Uterus (tissue), 4 donors: ENCODE measurements around the gene PGC. TPM values are rescaled to one million over a fixed set of nuclear protein-coding genes. Genes with fewer than 3 reads are reported as not detected.

ENCODE experiments used
- DNase-seq, 2 donors: peaks; one replicate each; pipeline ENCODE4 v3.0.0-alpha.2; 2019 to 2020
- H3K27ac ChIP-seq, 2 donors: fragments of 200-600 bp; sonication (generic); 1 replicate in 1 of 2; 2 replicates in 1 of 2; pipeline ENCODE4 v1.5.1; 2016 to 2018
- H3K27me3 ChIP-seq, 2 donors: fragments of 200-600 bp; sonication (generic); one replicate each; pipeline ENCODE4 v1.5.1; 2018 to 2019; ENCODE audit warnings: control low read depth in 1 of 2
- H3K36me3 ChIP-seq, 2 donors: fragments of 200-600 bp; sonication (generic); one replicate each; pipeline ENCODE4 v1.5.1; 2019; ENCODE audit warnings: control low read depth in 1 of 2
- H3K4me1 ChIP-seq, 2 donors: fragments of 200-600 bp; sonication (generic); one replicate each; pipeline ENCODE4 v1.5.1; 2018 to 2019; ENCODE audit warnings: control low read depth in 1 of 2
- H3K4me3 ChIP-seq, 2 donors: fragments of 200-600 bp; sonication (generic); 1 replicate in 1 of 2; 2 replicates in 1 of 2; pipeline ENCODE4 v1.5.1; 2018 to 2019; ENCODE audit warnings: mild to moderate bottlenecking in 1 of 2
- H3K9me3 ChIP-seq, 2 donors: fragments of 200-600 bp; sonication (generic); one replicate each; pipeline ENCODE4 v1.5.1; 2019; ENCODE audit warnings: control low read depth in 1 of 2
- POLR2A ChIP-seq, 2 donors: fragments of 450-650 bp; IDR thresholded peaks; one replicate each; pipeline ENCODE4 v1.6.1; 2016; ENCODE audit warnings: antibody characterized with exemption in 2 of 2, mild to moderate bottlenecking in 1 of 2, moderate library complexity in 1 of 2
- intact Hi-C: fragments of 100-400 bp; cut with DNase I; formaldehyde crosslinking; loops from one replicate; pipeline ENCODE4 v1.15.1; 2023; ENCODE audit warnings: low total_unique reads
- total RNA-seq, 4 donors: library from RNA; depleted of rRNA in 3 of 4; stranded (reverse); fragments of >200 nt in 3 of 4; gene quantifications; one replicate each; pipeline versions ENCODE4 v1.1.0 to v1.2.4, GENCODE V29; 2014 to 2023
- TF ChIP-seq, protein P1 (sequence below), 4 experiments: fragments of 200-600 bp in 2 of 4; fragments of 450-650 bp in 2 of 4; sonication (generic) in 2 of 4; IDR thresholded peaks; one replicate each; pipeline ENCODE4 v1.5.1; 2016 to 2019; ENCODE audit warnings: antibody characterized with exemption in 4 of 4, mild to moderate bottlenecking in 2 of 4, moderate library complexity in 1 of 4
- donor health status: DM: yes; HTN: yes; CAD: no.

PGC gene
- total RNA-seq, 4 donors from 2014 or later, result 0.91 to 2.1 TPM; not detected in 2

DNA sequence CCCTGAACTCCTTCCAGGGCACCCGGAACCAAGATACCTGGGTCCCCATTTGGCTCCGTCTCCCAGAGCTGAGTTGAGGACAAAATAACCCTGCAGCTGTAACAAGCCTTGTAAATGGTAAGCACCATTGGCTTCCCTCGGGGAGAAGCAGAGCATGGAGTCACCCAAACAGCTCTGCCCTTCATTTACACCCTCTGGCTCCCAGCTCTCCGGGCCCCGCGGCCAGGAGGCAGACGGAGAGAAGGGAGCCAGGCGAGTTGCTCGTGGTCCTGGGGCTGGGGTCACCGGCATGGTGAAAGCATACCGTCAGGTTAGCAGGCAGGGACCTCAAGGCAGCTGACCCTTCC is 13.9 kb downstream of the PGC start:
- Histone ChIP-seq H3K27ac (peak overlapping the region; percentile 98), H3K4me1 (peaks cover 0 to 4% of the 10 kb centered on the region in 2 donors), H3K9me3 (no peaks in the 10 kb centered on the region), H3K4me3 (peak overlapping the region; percentile 93 to 98), H3K27me3 (no peaks in the 10 kb centered on the region), H3K36me3 (no peaks in the 10 kb centered on the region)
- no peak for DNase-seq
- TF ChIP-seq POLR2A (IDR thresholded peaks at IDR 0.05), result no peak
- intact Hi-C loops, result no loop called here

DNA sequence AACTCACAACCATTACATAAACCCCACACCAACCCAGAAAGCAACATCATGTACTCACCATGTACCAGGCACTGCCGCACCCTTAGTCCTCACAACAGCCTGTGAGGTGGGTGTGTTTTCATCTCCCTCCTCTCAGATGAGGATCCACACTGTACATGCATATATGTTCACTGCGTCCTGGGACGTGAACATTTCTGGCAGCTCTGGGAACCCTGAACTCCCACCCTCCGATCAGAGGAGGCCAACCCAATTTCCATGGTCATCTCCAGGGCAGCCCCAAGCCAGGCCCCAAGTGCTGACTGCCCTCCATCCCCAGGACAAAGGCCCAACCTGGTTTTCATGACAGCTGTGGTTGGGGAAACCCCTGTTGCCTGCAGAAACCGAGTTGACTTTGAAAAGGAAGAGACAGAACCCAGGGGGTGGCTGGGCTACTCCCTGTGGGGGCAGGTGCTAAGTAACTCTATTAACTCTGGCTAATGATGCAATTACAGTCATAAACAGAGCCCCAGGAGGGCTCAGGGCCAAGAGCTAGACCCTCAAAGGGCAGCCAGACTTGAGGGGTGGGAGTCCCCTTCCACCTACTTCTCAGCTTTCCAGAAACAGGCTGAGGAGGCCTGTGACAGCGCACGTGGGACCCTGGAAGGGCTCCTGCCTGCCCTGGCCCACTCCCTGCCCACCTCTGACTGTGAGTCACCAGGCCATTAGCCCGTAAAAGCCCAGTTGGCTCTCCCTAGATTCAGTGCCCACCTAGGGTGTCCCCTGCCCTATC is 14.4 kb downstream of the PGC start:
- intact Hi-C loops, result no loop called here
- no peak for DNase-seq
- TF ChIP-seq, protein P1, sequence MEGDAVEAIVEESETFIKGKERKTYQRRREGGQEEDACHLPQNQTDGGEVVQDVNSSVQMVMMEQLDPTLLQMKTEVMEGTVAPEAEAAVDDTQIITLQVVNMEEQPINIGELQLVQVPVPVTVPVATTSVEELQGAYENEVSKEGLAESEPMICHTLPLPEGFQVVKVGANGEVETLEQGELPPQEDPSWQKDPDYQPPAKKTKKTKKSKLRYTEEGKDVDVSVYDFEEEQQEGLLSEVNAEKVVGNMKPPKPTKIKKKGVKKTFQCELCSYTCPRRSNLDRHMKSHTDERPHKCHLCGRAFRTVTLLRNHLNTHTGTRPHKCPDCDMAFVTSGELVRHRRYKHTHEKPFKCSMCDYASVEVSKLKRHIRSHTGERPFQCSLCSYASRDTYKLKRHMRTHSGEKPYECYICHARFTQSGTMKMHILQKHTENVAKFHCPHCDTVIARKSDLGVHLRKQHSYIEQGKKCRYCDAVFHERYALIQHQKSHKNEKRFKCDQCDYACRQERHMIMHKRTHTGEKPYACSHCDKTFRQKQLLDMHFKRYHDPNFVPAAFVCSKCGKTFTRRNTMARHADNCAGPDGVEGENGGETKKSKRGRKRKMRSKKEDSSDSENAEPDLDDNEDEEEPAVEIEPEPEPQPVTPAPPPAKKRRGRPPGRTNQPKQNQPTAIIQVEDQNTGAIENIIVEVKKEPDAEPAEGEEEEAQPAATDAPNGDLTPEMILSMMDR (IDR thresholded peaks at IDR 0.05), result no peak
- TF ChIP-seq POLR2A (IDR thresholded peaks at IDR 0.05), result no peak
- no peaks in the 10 kb centered on the region for H3K9me3 ChIP-seq
- no peaks in the 10 kb centered on the region for H3K27me3 ChIP-seq
- H3K36me3 ChIP-seq, result no peaks in the 10 kb centered on the region
- H3K4me1 ChIP-seq, result peaks cover 0 to 4% of the 10 kb centered on the region in 2 donors
- H3K27ac ChIP-seq, result peak overlapping the region; percentile 98
- H3K4me3 ChIP-seq, result no peak overlapping the region

DNA sequence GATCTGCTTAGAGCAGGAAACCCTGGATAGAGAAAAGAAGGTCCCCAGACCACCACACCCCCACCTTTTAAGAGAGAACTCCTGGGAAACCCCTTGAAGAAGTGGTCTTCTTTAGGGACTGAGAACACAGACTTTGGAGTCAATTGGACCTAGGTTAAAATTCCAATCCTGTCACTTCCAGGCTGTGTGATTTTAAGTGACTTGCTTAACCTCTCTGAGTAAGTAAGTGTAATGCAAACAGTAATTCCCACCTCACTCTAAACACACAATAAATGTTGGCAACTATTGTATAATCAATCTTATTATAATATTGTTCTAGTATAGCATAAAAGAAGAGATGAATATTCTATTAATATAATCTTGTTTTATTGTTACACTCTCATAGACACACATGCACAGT is 15.0 kb downstream of the PGC start:
- Histone ChIP-seq H3K4me3 (no peak overlapping the region), H3K9me3 (no peaks in the 10 kb centered on the region), H3K27ac (no peak overlapping the region), H3K27me3 (no peaks in the 10 kb centered on the region), H3K36me3 (no peaks in the 10 kb centered on the region), H3K4me1 (peaks cover 0 to 4% of the 10 kb centered on the region in 2 donors)
- DNase-seq, result no peak
- intact Hi-C loops, result no loop called here
- TF ChIP-seq POLR2A (IDR thresholded peaks at IDR 0.05), result no peak
- TF ChIP-seq, protein P1 (IDR thresholded peaks at IDR 0.05), result no peak

DNA sequence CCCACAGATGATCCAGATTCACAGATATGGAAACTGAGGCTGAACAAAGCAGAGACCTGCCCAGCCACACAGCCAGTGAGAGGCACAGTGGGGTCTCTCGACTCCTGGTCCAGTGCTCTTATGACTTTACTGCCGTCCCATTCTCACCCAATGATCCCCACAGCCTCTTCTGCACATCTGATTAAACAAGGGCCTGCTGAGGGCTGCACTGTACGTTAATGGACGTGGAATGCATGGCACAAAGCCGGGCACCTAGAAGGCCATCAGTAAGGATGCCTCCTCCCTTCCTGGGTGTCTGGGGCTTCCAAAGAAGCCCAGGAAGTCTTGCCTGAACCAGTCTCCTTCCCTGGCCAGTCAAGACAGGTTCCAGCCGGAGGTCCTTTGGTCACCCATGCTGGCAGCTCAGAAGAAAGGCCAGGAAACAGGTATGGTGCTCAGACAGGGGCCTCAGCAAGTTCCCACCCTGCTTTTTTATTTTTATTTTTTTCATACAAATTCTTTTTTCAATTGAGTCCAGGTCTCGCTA is 15.6 kb downstream of the PGC start:
- intact Hi-C loops, result no loop called here
- TF ChIP-seq, protein P1 (IDR thresholded peaks at IDR 0.05), result no peak
- no peak for TF ChIP-seq POLR2A (IDR thresholded peaks at IDR 0.05)
- Histone ChIP-seq H3K4me1 (peaks cover 0 to 4% of the 10 kb centered on the region in 2 donors), H3K27me3 (no peaks in the 10 kb centered on the region), H3K4me3 (no peak overlapping the region), H3K9me3 (no peaks in the 10 kb centered on the region), H3K27ac (no peak overlapping the region), H3K36me3 (no peaks in the 10 kb centered on the region)
- no peak for DNase-seq

DNA sequence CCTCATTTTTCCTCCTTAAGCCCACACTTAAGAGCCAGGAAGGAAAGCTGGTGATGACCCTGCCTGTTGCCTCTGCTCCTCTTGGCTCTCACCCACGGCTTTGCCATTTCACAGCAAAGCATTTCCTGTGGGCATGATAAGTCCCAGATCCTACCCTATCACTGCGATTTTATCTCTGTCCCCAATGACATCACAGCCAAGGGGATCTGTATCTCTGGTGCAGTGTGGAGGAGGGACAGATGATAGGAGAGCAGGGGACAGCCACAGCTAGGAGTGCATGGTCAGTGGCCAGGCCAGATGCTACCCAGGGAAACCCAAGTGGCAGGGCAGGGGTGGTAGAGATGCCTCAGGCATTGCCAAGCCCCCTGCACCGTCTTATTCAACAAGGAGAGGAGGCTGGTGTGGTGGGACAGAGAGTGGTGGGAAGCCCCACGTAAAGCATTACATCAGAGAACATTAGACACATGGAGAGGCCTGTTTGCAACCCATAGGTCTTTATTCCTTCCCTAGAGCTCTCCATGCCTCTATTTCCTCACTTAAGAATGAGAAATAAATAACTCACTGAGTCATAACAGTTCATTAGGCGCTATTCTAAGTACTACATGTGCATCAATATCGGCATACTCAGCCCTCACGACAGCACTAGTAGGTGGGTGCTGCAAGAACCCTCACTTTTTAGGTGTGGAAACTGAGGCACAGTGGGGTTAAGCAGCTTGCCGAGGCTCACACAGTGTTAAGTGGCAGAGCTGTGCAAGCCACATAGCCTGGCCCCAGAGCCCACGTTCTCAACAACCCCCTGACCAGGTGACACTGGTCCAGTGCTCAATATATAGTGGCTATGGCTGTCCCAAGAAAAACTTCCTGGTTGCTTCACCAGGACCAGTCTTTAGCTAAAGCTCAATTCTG is 16.4 kb downstream of the PGC start:
- Histone ChIP-seq H3K4me3 (no peak overlapping the region), H3K9me3 (no peaks in the 10 kb centered on the region), H3K27ac (no peak overlapping the region), H3K4me1 (peaks cover 0 to 4% of the 10 kb centered on the region in 2 donors), H3K36me3 (no peaks in the 10 kb centered on the region), H3K27me3 (no peaks in the 10 kb centered on the region)
- intact Hi-C loops, result no loop called here
- DNase-seq, result no peak
- TF ChIP-seq, protein P1 (IDR thresholded peaks at IDR 0.05), result no peak
- TF ChIP-seq POLR2A (IDR thresholded peaks at IDR 0.05), result no peak
